SU-DHL-6 (cell line): ENCODE results near the gene CBLB.

Source experiments
- H2AFZ ChIP-seq: fragments of 200-600 bp; sonication (generic); 2 replicates; pipeline ENCODE4 v1.6.1; 2014; ENCODE audit warnings: low read depth, mild to moderate bottlenecking, moderate library complexity, mixed read lengths, antibody characterized with exemption, low read length; ENCODE audit not compliant: severe bottlenecking
- H3F3A ChIP-seq: fragments of 200-600 bp; shearing (Covaris generic); 2 replicates; pipeline ENCODE4 v1.6.0; 2016; ENCODE audit warnings: antibody characterized with exemption, mild to moderate bottlenecking; ENCODE audit not compliant: insufficient read depth
- H3K27ac ChIP-seq: fragments of 200-600 bp; sonication (generic); 2 replicates; pipeline ENCODE4 v1.5.1; 2016; ENCODE audit warnings: low read depth, mild to moderate bottlenecking, low read length, moderate library complexity, mixed read lengths
- H3K27me3 ChIP-seq: fragments of 200-600 bp; sonication (generic), shearing (Covaris generic); 2 replicates; pipeline ENCODE4 v1.6.0; 2014; ENCODE audit warnings: mild to moderate bottlenecking, low read length
- H3K36me3 ChIP-seq: fragments of 200-600 bp; sonication (generic); 2 replicates; pipeline ENCODE4 v1.6.1; 2014; ENCODE audit warnings: mild to moderate bottlenecking, low read length, mixed read lengths
- H3K4me2 ChIP-seq: fragments of 300-600, 200-600 bp; shearing (Covaris generic), sonication (generic); 2 replicates; pipeline ENCODE4 v1.6.0; 2014; ENCODE audit warnings: low read length, low read depth, mild to moderate bottlenecking; ENCODE audit not compliant: poor library complexity, severe bottlenecking
- H3K4me3 ChIP-seq: fragments of 200-600 bp; sonication (generic); 2 replicates; pipeline ENCODE4 v1.5.1; 2014; ENCODE audit warnings: antibody characterized with exemption, low read length, mild to moderate bottlenecking, mixed read lengths; ENCODE audit not compliant: insufficient read depth, poor library complexity, severe bottlenecking
- H3K79me2 ChIP-seq: fragments of 200-600 bp; sonication (generic); 2 replicates; pipeline ENCODE4 v1.6.1; 2014; ENCODE audit warnings: mild to moderate bottlenecking, low read length, moderate library complexity; ENCODE audit not compliant: insufficient read depth
- H3K9ac ChIP-seq: fragments of 200-600 bp; sonication (generic); 2 replicates; pipeline ENCODE4 v1.7.0; 2014; ENCODE audit warnings: mild to moderate bottlenecking, low read length
- H3K9me2 ChIP-seq: fragments of 200-600 bp; sonication (generic); replicated peaks from 2 replicates; pipeline ENCODE4 v1.6.1; 2014; ENCODE audit warnings: low read length; ENCODE audit not compliant: insufficient read depth
- H3K9me3 ChIP-seq: fragments of 200-600 bp; sonication (generic); 2 replicates; pipeline ENCODE4 v1.6.1; 2014; ENCODE audit warnings: low read length, mixed read lengths; ENCODE audit not compliant: insufficient read depth
- H4K20me1 ChIP-seq: fragments of 200-600 bp; sonication (generic); 2 replicates; pipeline ENCODE4 v1.6.1; 2014; ENCODE audit warnings: low read depth, mild to moderate bottlenecking, antibody characterized with exemption, low read length, moderate library complexity, mixed read lengths
- EZH2phosphoT487 ChIP-seq: fragments of 200-600 bp; sonication (generic), shearing (Covaris generic); conservative IDR thresholded peaks from 2 replicates; pipeline ENCODE4 v1.6.1; 2018; ENCODE audit warnings: mild to moderate bottlenecking, antibody characterized with exemption, low read length, moderate library complexity, mixed read lengths
- TF ChIP-seq, protein P1 (sequence below): fragments of 200-600 bp; sonication (generic); IDR thresholded peaks from one replicate; pipeline ENCODE4 v1.5.1; 2017; ENCODE audit warnings: antibody characterized with exemption, mild to moderate bottlenecking, low read length, moderate library complexity; ENCODE audit not compliant: insufficient read depth, poor library complexity, severe bottlenecking

CBLB gene

GRCh38 chr3:105674437-105675065 lies 194.3 kb downstream of the CBLB start:
- no peak overlapping the region for H3K27ac ChIP-seq
- no peaks in the 10 kb centered on the region for H3K9me2 ChIP-seq
- no peaks in the 10 kb centered on the region for H4K20me1 ChIP-seq
- no peaks in the 10 kb centered on the region for H3K27me3 ChIP-seq
- no peak overlapping the region for H3K4me2 ChIP-seq
- H3K4me3 ChIP-seq: no peak overlapping the region
- no peak overlapping the region for H3K9ac ChIP-seq
- no peaks in the 10 kb centered on the region for H3K79me2 ChIP-seq
- H2AFZ ChIP-seq: no peak overlapping the region
- no peaks in the 10 kb centered on the region for H3K9me3 ChIP-seq
- no peaks in the 10 kb centered on the region for H3F3A ChIP-seq
- TF ChIP-seq, protein P1, sequence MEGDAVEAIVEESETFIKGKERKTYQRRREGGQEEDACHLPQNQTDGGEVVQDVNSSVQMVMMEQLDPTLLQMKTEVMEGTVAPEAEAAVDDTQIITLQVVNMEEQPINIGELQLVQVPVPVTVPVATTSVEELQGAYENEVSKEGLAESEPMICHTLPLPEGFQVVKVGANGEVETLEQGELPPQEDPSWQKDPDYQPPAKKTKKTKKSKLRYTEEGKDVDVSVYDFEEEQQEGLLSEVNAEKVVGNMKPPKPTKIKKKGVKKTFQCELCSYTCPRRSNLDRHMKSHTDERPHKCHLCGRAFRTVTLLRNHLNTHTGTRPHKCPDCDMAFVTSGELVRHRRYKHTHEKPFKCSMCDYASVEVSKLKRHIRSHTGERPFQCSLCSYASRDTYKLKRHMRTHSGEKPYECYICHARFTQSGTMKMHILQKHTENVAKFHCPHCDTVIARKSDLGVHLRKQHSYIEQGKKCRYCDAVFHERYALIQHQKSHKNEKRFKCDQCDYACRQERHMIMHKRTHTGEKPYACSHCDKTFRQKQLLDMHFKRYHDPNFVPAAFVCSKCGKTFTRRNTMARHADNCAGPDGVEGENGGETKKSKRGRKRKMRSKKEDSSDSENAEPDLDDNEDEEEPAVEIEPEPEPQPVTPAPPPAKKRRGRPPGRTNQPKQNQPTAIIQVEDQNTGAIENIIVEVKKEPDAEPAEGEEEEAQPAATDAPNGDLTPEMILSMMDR: no peak
- no peak for TF ChIP-seq EZH2phosphoT487
- peaks cover 88% of the 10 kb centered on the region for H3K36me3 ChIP-seq

DNA sequence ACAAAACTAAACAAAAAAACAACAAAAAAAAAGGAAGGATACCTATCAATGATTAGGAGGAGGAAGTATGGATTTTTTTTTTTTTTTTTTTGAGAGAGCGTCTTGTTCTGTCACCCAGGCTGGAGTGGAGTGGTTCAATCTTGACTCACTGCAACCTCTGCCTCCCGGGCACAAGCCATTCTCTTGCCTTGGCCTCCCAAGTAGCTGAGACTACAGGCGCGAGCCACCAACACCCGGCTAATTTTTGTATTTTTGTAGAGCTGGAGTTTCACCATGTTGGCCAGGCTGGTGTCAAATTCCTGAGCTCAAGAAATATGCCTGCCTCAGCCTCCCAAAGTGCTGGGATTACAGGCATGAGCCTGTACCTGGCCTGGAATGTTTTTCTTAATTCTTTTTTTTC lies 195.8 kb downstream of the CBLB start:
- Histone ChIP-seq H3K4me3 (no peak overlapping the region), H3K9ac (no peak overlapping the region), H3K27ac (no peak overlapping the region), H3F3A (no peaks in the 10 kb centered on the region), H4K20me1 (no peaks in the 10 kb centered on the region), H3K9me2 (no peaks in the 10 kb centered on the region), H3K27me3 (no peaks in the 10 kb centered on the region), H3K79me2 (no peaks in the 10 kb centered on the region), H3K4me2 (no peak overlapping the region), H3K9me3 (no peaks in the 10 kb centered on the region), H3K36me3 (peaks cover 90% of the 10 kb centered on the region), H2AFZ (no peak overlapping the region)
- TF ChIP-seq, protein P1: no peak
- no peak for TF ChIP-seq EZH2phosphoT487

DNA sequence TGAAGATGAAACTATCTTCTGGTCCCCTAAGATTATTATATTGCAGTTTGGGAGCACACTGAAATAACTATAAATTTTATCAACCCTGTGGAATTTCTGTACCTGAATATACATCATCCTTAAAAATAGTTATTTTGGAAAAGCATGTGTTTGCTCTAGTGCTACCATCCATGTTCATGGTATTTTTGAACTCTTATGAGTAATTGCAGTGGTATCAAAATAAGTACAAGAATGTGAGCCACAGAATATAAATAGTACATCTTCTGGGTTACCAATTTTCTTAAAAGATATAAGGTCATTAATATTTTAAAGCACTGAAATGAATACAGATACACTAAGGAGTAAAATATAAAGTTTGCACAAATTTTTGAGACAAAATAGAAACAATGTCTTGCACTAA lies 206.5 kb downstream of the CBLB start:
- no peak overlapping the region for H3K4me3 ChIP-seq
- H3K9me2 ChIP-seq: no peaks in the 10 kb centered on the region
- TF ChIP-seq, protein P1: no peak
- no peak for TF ChIP-seq EZH2phosphoT487
- H3F3A ChIP-seq: no peaks in the 10 kb centered on the region
- H3K9me3 ChIP-seq: no peaks in the 10 kb centered on the region
- H3K27ac ChIP-seq: no peak overlapping the region
- H2AFZ ChIP-seq: no peak overlapping the region
- H3K27me3 ChIP-seq: no peaks in the 10 kb centered on the region
- H3K9ac ChIP-seq: no peak overlapping the region
- peaks cover 34% of the 10 kb centered on the region for H3K36me3 ChIP-seq
- H3K4me2 ChIP-seq: no peak overlapping the region
- no peaks in the 10 kb centered on the region for H4K20me1 ChIP-seq
- no peaks in the 10 kb centered on the region for H3K79me2 ChIP-seq
